PC-3 (cell line): ENCODE results near the gene KMT2C. TPM values are rescaled to one million over a fixed set of nuclear protein-coding genes. Genes with fewer than 3 reads are reported as not detected.

Source experiments
- ATAC-seq: fragments of 200-7000 bp; cut with Tn5 transposase; 2 replicates; pipeline ENCODE4 v1.9.1; 2020; ENCODE audit warnings: mild to moderate bottlenecking, moderate library complexity
- BruUV-seq: library from RNA; stranded (reverse); fragments of 400-500 nt; replicated peaks from 2 replicates; lab custom pipeline; 2021; lab: Mats Ljungman, UMichigan
- CTCF ChIA-PET: fragments of 300-600 bp; sonication (Branson Sonifier 250); formaldehyde crosslinking; loops from one replicate; lab custom pipeline; 2022; ENCODE audit warnings: antibody characterized with exemption; lab: Charles Lee
- POLR2A ChIA-PET: fragments of 300-600 bp; sonication (Branson Sonifier 250); formaldehyde crosslinking; loops from one replicate; lab custom pipeline; 2022; ENCODE audit warnings: antibody characterized with exemption; ENCODE audit not compliant: unreplicated experiment; lab: Charles Lee
- DNase-seq: peaks from one replicate; pipeline ENCODE4 v3.0.0-alpha.2; 2015
- H2AFZ ChIP-seq: fragments of 300-600 bp; sonication (generic); 2 replicates; pipeline ENCODE4 v1.6.0; 2016; ENCODE audit warnings: antibody characterized with exemption, low read length
- H3F3A ChIP-seq: fragments of 300-600 bp; sonication (generic); one replicate; pipeline ENCODE4 v1.6.0; 2017; ENCODE audit warnings: antibody characterized with exemption, low read length, control low read depth, mild to moderate bottlenecking; ENCODE audit not compliant: unreplicated experiment
- H3K27ac ChIP-seq: fragments of 300-600 bp; sonication (generic); 2 replicates; pipeline ENCODE4 v1.5.1; 2016; ENCODE audit warnings: mild to moderate bottlenecking, low read length
- H3K27me3 ChIP-seq: fragments of 300-600 bp; sonication (generic); 2 replicates; pipeline ENCODE4 v1.6.1; 2016; ENCODE audit warnings: low read length, mixed read lengths
- H3K36me3 ChIP-seq: fragments of 300-600 bp; sonication (generic); 2 replicates; pipeline ENCODE4 v1.6.1; 2016; ENCODE audit warnings: low read depth, mixed run types, low read length, mixed read lengths
- H3K4me1 ChIP-seq: fragments of 300-600 bp; sonication (generic); 2 replicates; pipeline ENCODE4 v1.5.1; 2016; ENCODE audit warnings: low read length; ENCODE audit not compliant: insufficient read depth
- H3K4me2 ChIP-seq: fragments of 300-600 bp; sonication (generic); 2 replicates; pipeline ENCODE4 v1.6.0; 2016; ENCODE audit warnings: low read length
- H3K4me3 ChIP-seq: fragments of 300-600 bp; sonication (generic); 2 replicates; pipeline ENCODE4 v1.5.1; 2016; ENCODE audit warnings: mild to moderate bottlenecking, low read length, mixed read lengths
- H3K79me2 ChIP-seq: fragments of 300-600 bp; sonication (generic); 2 replicates; pipeline ENCODE4 v1.6.1; 2017; ENCODE audit warnings: low read length, mixed read lengths
- H3K9ac ChIP-seq: fragments of 300-600 bp; sonication (generic); 2 replicates; pipeline ENCODE4 v1.6.0; 2016; ENCODE audit warnings: mild to moderate bottlenecking, low read length
- H3K9me2 ChIP-seq: fragments of 300-600 bp; sonication (generic); replicated peaks from 2 replicates; pipeline ENCODE4 v1.6.1; 2016; ENCODE audit warnings: mixed run types, low read length, mixed read lengths
- H3K9me3 ChIP-seq: fragments of 300-600 bp; sonication (generic); 2 replicates; pipeline ENCODE4 v1.6.1; 2016; ENCODE audit warnings: low read length, mixed read lengths
- H4K20me1 ChIP-seq: fragments of 300-600 bp; sonication (generic); 2 replicates; pipeline ENCODE4 v1.6.1; 2016; ENCODE audit warnings: low read length, mixed read lengths
- CTCF ChIP-seq: fragments of 300-600 bp; sonication (generic); conservative IDR thresholded peaks from 2 replicates; pipeline ENCODE4 v1.5.1; 2017; ENCODE audit warnings: antibody characterized with exemption, low read depth, mild to moderate bottlenecking, low read length
- EZH2 ChIP-seq: fragments of 300-600 bp; sonication (generic); IDR thresholded peaks from one replicate; pipeline ENCODE4 v1.6.1; 2017; ENCODE audit warnings: antibody characterized with exemption, mild to moderate bottlenecking, low read length; ENCODE audit not compliant: unreplicated experiment
- EZH2phosphoT487 ChIP-seq: fragments of 300-600 bp; sonication (generic); IDR thresholded peaks from 2 replicates; pipeline ENCODE4 v1.6.1; 2018; ENCODE audit warnings: mild to moderate bottlenecking, antibody characterized with exemption, low read length, borderline replicate concordance
- intact Hi-C: fragments of 100-400 bp; cut with micrococcal nuclease; formaldehyde crosslinking; loops from 2 replicates; pipeline ENCODE4 v1.9.0; 2023
- total RNA-seq: library from RNA; depleted of rRNA; stranded (reverse); fragments of >200 nt; gene quantifications from 2 replicates; pipeline ENCODE4 v1.2.3, GENCODE V29; 2014

Gene KMT2C
- total RNA-seq, 1 experiment from 2014 or later, result 15.3 TPM

DNA sequence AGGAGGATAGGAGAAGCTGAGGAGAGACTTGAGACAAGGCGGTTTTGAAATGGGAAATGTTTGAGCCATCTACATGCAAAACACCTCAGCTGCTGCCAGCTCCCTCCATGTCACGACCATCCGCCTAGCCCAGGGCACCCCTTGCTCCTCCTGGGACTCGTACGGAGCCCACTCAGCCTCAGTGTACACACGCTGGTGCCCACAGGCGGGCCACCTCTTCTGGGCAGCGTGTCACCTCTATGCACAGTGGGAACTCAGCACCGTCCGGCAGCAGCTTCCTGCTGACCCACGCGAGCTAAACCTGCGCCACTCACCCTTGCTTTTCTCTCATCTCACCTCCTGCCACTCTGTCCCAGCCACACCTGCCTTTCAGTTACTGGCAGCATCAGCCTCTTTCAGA lies 302.0 kb downstream of the KMT2C start:
- H3K4me1 ChIP-seq, result no peaks in the 10 kb centered on the region
- no peak overlapping the region for H2AFZ ChIP-seq
- no peak overlapping the region for H3K4me3 ChIP-seq
- CTCF ChIA-PET, result no interaction called here
- intact Hi-C loops, result no loop called here
- H4K20me1 ChIP-seq, result no peaks in the 10 kb centered on the region
- H3K27ac ChIP-seq, result no peak overlapping the region
- no TSS peak for BruUV-seq
- no peaks in the 10 kb centered on the region for H3F3A ChIP-seq
- H3K36me3 ChIP-seq, result peaks cover 4% of the 10 kb centered on the region; the same call in 1 of the 2 replicates
- no peaks in the 10 kb centered on the region for H3K27me3 ChIP-seq
- TF ChIP-seq EZH2 (no peak), CTCF (no peak), EZH2phosphoT487 (no peak)
- DNase-seq (no peak), ATAC-seq (no peak)
- no peaks in the 10 kb centered on the region for H3K9me3 ChIP-seq
- H3K4me2 ChIP-seq, result no peak overlapping the region
- H3K79me2 ChIP-seq, result no peaks in the 10 kb centered on the region
- POLR2A ChIA-PET, result no interaction called here
- no peak overlapping the region for H3K9ac ChIP-seq
- no peaks in the 10 kb centered on the region for H3K9me2 ChIP-seq

DNA sequence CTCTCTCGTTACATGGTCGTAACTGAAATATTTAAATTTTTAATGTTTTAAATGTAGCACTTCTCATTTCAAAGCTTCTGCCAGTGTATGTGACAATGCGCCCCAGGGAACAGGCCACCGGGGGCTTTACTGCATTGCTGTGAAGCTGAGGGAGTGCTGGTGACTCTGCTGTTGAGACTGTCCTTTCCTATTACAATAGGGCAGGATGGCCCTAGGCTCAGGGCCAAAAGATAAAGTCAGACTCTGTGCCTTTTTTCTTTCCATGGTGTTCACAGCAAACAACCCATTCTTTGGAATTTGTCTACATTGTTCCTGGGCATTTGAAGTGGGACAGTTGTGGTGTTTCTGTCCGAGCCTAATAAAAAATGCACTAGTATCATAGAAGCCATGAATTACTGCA lies 303.0 kb downstream of the KMT2C start:
- H3K9me2 ChIP-seq, result no peaks in the 10 kb centered on the region
- H3K4me1 ChIP-seq, result no peaks in the 10 kb centered on the region
- intact Hi-C loops, result no loop called here
- TF ChIP-seq EZH2 (no peak), CTCF (no peak), EZH2phosphoT487 (no peak)
- BruUV-seq, result no TSS peak
- no peak overlapping the region for H3K9ac ChIP-seq
- H3K27ac ChIP-seq, result no peak overlapping the region
- H3K79me2 ChIP-seq, result no peaks in the 10 kb centered on the region
- H3K4me3 ChIP-seq, result no peak overlapping the region
- CTCF ChIA-PET, result no interaction called here
- no peaks in the 10 kb centered on the region for H4K20me1 ChIP-seq
- no peaks in the 10 kb centered on the region for H3K27me3 ChIP-seq
- H2AFZ ChIP-seq, result no peak overlapping the region
- no peak overlapping the region for H3K4me2 ChIP-seq
- DNase-seq, result no peak
- H3F3A ChIP-seq, result no peaks in the 10 kb centered on the region
- H3K36me3 ChIP-seq, result no peaks in the 10 kb centered on the region; the same call in 1 of the 2 replicates
- POLR2A ChIA-PET, result no interaction called here
- ATAC-seq, result no peak
- H3K9me3 ChIP-seq, result no peaks in the 10 kb centered on the region

GRCh38 chr7:152131981-152132494 lies 303.8 kb downstream of the KMT2C start:
- intact Hi-C loops, result no loop called here
- H3K27me3 ChIP-seq, result no peaks in the 10 kb centered on the region
- DNase-seq (no peak), ATAC-seq (no peak)
- POLR2A ChIA-PET, result no interaction called here
- no peaks in the 10 kb centered on the region; the same call in 1 of the 2 replicates for H3K36me3 ChIP-seq
- no peak for TF ChIP-seq EZH2
- TF ChIP-seq EZH2phosphoT487, result no peak
- no peak for TF ChIP-seq CTCF
- H3K4me3 ChIP-seq, result no peak overlapping the region
- H3K9me3 ChIP-seq, result no peaks in the 10 kb centered on the region
- H3K27ac ChIP-seq, result no peak overlapping the region
- CTCF ChIA-PET, result no interaction called here
- no peak overlapping the region for H3K4me2 ChIP-seq
- H4K20me1 ChIP-seq, result no peaks in the 10 kb centered on the region
- H3K4me1 ChIP-seq, result no peaks in the 10 kb centered on the region
- no peaks in the 10 kb centered on the region for H3F3A ChIP-seq
- no peaks in the 10 kb centered on the region for H3K9me2 ChIP-seq
- H3K9ac ChIP-seq, result no peak overlapping the region
- H3K79me2 ChIP-seq, result no peaks in the 10 kb centered on the region
- no peak overlapping the region for H2AFZ ChIP-seq
- BruUV-seq, result no TSS peak
